HepG2 (cell line): ENCODE measurements around the gene WSCD2. TPM values are rescaled to one million over a fixed set of nuclear protein-coding genes. Genes with fewer than 3 reads are reported as not detected.

Experiments used
- ATAC-seq: fragments of 200-7000 bp; cut with Tn5 transposase; 3 replicates; pipeline ENCODE4 v1.9.1; 2020; ENCODE audit warnings: mild to moderate bottlenecking, moderate library complexity
- BruUV-seq: library from RNA; stranded (reverse); fragments of 400-500 nt; replicated peaks from 2 replicates; lab custom pipeline; 2021; lab: Mats Ljungman, UMichigan
- CTCF ChIA-PET: fragments of 300-600 bp; formaldehyde crosslinking; extraction: SDS; loops from one replicate; lab custom pipeline; 2021; ENCODE audit warnings: low total read pairs, inconsistent platforms, low intra/inter-chr PET ratio; lab: Yijun Ruan, JAX
- POLR2A ChIA-PET: fragments of 350-600 bp; sonication (Branson Sonifier 250); formaldehyde crosslinking; loops from one replicate; lab custom pipeline; 2020; ENCODE audit warnings: antibody characterized with exemption, inconsistent platforms; lab: Yijun Ruan, JAX
- DNase-seq: peaks from one replicate; pipeline ENCODE4 v3.0.0-alpha.2; 2015; ENCODE audit warnings: low spot score
- FAIRE-seq: peaks from 3 replicates; lab custom pipeline; 2011; peaks lifted over from hg19 to GRCh38; lab: Jason Lieb, UNC
- H2AFZ ChIP-seq: one replicate; pipeline ENCODE4 v1.6.1; 2011; ENCODE audit warnings: low read length, inconsistent platforms
- H3K27ac ChIP-seq: fragments of 300-600 bp; 3 replicates; pipeline ENCODE4 v1.8.0; 2011; ENCODE audit warnings: mixed run types, mild to moderate bottlenecking, mixed read lengths, low read length, inconsistent platforms; ENCODE audit not compliant: insufficient read depth; ENCODE audit errors: extremely low read length
- H3K27me3 ChIP-seq, 2 experiments: fragments of 200-600 bp in 1 of 2; 2 replicates in 1 of 2; 3 replicates in 1 of 2; pipeline versions ENCODE4 v1.6.0 to v1.8.0; 2011; ENCODE audit warnings: low read length in 2 of 2, mild to moderate bottlenecking in 2 of 2, moderate library complexity in 2 of 2, inconsistent platforms in 1 of 2; ENCODE audit not compliant: insufficient read depth in 2 of 2, control insufficient read depth in 1 of 2
- H3K36me3 ChIP-seq, 2 experiments: fragments of 200-600 bp in 1 of 2; replicated peaks in 1 of 2; 2 replicates in 1 of 2; 3 replicates in 1 of 2; pipeline versions ENCODE4 v1.5.1 to v1.8.0; 2011; ENCODE audit warnings: low read length in 2 of 2, inconsistent platforms in 1 of 2; ENCODE audit not compliant: insufficient read depth in 2 of 2, control insufficient read depth in 1 of 2
- H3K4me1 ChIP-seq: 2 replicates; pipeline ENCODE4 v1.5.1; 2012; ENCODE audit warnings: low read length, inconsistent platforms; ENCODE audit not compliant: insufficient read depth
- H3K4me2 ChIP-seq: 2 replicates; pipeline ENCODE4 v1.6.0; 2011; ENCODE audit warnings: low read depth, low read length, inconsistent platforms
- H3K4me3 ChIP-seq, 3 experiments: fragments of 200-600 bp in 1 of 3; sonication (generic), shearing (Covaris generic) in 1 of 3; replicated peaks in 1 of 3; 2 replicates each; pipeline ENCODE4 v1.5.1; 2011 to 2016; ENCODE audit warnings: low read length in 3 of 3, inconsistent platforms in 2 of 3, low read depth in 2 of 3, mild to moderate bottlenecking in 2 of 3, control low read depth in 1 of 3, mixed read lengths in 1 of 3; ENCODE audit not compliant: insufficient read depth in 1 of 3
- H3K79me2 ChIP-seq: one replicate; pipeline ENCODE4 v1.6.1; 2011; ENCODE audit warnings: low read length, inconsistent platforms; ENCODE audit not compliant: insufficient read depth
- H3K9ac ChIP-seq: 2 replicates; pipeline ENCODE4 v1.6.0; 2011; ENCODE audit warnings: mild to moderate bottlenecking, low read depth, low read length, inconsistent platforms; ENCODE audit not compliant: insufficient read depth
- H3K9me3 ChIP-seq: 2 replicates; pipeline ENCODE4 v1.5.1; 2012; ENCODE audit warnings: mild to moderate bottlenecking, low read length
- H4K20me1 ChIP-seq: 2 replicates; pipeline ENCODE4 v1.6.0; 2011; ENCODE audit warnings: inconsistent platforms, mild to moderate bottlenecking, low read length, moderate library complexity; ENCODE audit not compliant: insufficient read depth
- GZF1 ChIP-seq: sonication (generic); formaldehyde crosslinking; IDR thresholded peaks from 2 replicates; pipeline ENCODE4 v1.5.1; 2020; ENCODE audit warnings: mild to moderate bottlenecking, missing genetic modification reagents
- HNF4A ChIP-seq: sonication (generic); formaldehyde crosslinking; IDR thresholded peaks from 2 replicates; pipeline ENCODE4 v1.4.0; 2020; ENCODE audit warnings: missing genetic modification reagents
- MTA1 ChIP-seq: sonication (generic); formaldehyde crosslinking; IDR thresholded peaks from 2 replicates; pipeline ENCODE4 v1.4.0; 2020; ENCODE audit warnings: missing genetic modification reagents, mild to moderate bottlenecking, borderline replicate concordance
- SMYD3 ChIP-seq: sonication (generic); formaldehyde crosslinking; IDR thresholded peaks from 2 replicates; pipeline ENCODE4 v1.8.1; 2023; ENCODE audit warnings: mild to moderate bottlenecking, missing genetic modification reagents
- TOPORS ChIP-seq: sonication (generic); formaldehyde crosslinking; IDR thresholded peaks from 2 replicates; pipeline ENCODE4 v1.8.0; 2023; ENCODE audit warnings: mild to moderate bottlenecking, missing genetic modification reagents
- ZBTB20 ChIP-seq: sonication (generic); formaldehyde crosslinking; IDR thresholded peaks from 2 replicates; pipeline ENCODE4 v1.8.1; 2023; ENCODE audit warnings: missing genetic modification reagents, low read depth, mild to moderate bottlenecking, borderline replicate concordance
- ZBTB26 ChIP-seq: IDR thresholded peaks from 2 replicates; pipeline ENCODE4 v1.6.1; 2016; ENCODE audit warnings: missing compliant biosample characterization, missing genetic modification reagents, borderline replicate concordance
- ZNF710 ChIP-seq: sonication (generic); formaldehyde crosslinking; IDR thresholded peaks from 2 replicates; pipeline ENCODE4 v1.5.0; 2020; ENCODE audit warnings: mild to moderate bottlenecking, missing genetic modification reagents, borderline replicate concordance
- WGBS: methylation state at CpG from one replicate; pipeline ENCODE4 v1.1.6; 2017; ENCODE audit warnings: low lambda C conversion rate; 5-methylcytosine and 5-hydroxymethylcytosine counted together
- in situ Hi-C: cut with HindIII; loops from 2 replicates; pipeline ENCODE4 v1.10.0; 2017; ENCODE audit warnings: low pct_unique_long_range_greater_than_20kb; ENCODE audit not compliant: extremely low pct_ligation_motif_present
- intact Hi-C: fragments of 100-400 bp; cut with micrococcal nuclease; formaldehyde crosslinking; loops from one replicate; pipeline ENCODE4 v1.10.0; 2022; ENCODE audit not compliant: unreplicated experiment
- polyA plus RNA-seq, 8 experiments: library from polyadenylated mRNA; depleted of rRNA in 3 of 8; stranded (reverse) in 7 of 8; unstranded in 1 of 8; fragments of >200 nt; fragmentation: Illumina TruSeq in 4 of 8; extraction: Trizol in 4 of 8; gene quantifications; 2 replicates each; pipeline versions ENCODE4 v1.2.1 to v1.2.3, GENCODE V29; 2011 to 2016; ENCODE audit warnings: low read depth in 4 of 8, missing spikeins in 1 of 8, mixed read lengths in 1 of 8; ENCODE audit not compliant: insufficient read depth in 1 of 8
- total RNA-seq, 5 experiments: library from RNA; depleted of rRNA; stranded (reverse); fragments of >200 nt; fragmentation: Illumina TruSeq; extraction: Trizol; gene quantifications; 2 replicates each; pipeline ENCODE4 v1.2.3, GENCODE V29; 2016; ENCODE audit warnings: low read depth in 1 of 5
- TF ChIP-seq, protein P1 (sequence below): sonication (generic); formaldehyde crosslinking; IDR thresholded peaks from 2 replicates; pipeline ENCODE4 v1.4.0; 2020; ENCODE audit warnings: missing genetic modification reagents

Gene WSCD2
- total and polyA plus RNA-seq, 2 of the 13 experiments (the other 11 are each of a cell fraction or from before 2014, with no cell fraction given) = not detected

DNA sequence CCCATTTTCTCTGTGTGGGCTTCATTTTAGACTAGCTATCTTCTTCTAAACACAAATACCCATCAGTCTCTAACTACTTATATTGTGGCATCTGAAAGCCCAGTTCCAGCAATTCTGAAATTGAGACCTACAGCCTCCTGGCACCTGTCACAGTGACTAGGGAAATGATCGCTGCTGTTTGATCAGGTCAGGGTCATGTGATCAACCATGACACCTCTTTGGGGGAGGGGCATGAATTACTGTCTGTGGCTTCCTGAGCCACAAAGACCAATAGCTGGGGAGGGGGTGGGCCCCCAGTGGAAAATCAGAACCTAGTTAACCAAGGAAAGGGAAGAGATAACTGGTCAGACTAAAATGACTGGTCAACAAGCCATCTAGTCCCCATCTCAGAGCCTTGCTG lies 14.1 kb downstream of the WSCD2 start:
- ChIA-PET CTCF (no interaction called here), POLR2A (no interaction called here)
- no peak for TF ChIP-seq ZBTB26 (CRISPR knock-in tag)
- TF ChIP-seq ZNF710 (CRISPR knock-in tag) = no peak
- no peak for TF ChIP-seq ZBTB20
- TF ChIP-seq GZF1 (CRISPR knock-in tag) = no peak
- TF ChIP-seq, protein P1, sequence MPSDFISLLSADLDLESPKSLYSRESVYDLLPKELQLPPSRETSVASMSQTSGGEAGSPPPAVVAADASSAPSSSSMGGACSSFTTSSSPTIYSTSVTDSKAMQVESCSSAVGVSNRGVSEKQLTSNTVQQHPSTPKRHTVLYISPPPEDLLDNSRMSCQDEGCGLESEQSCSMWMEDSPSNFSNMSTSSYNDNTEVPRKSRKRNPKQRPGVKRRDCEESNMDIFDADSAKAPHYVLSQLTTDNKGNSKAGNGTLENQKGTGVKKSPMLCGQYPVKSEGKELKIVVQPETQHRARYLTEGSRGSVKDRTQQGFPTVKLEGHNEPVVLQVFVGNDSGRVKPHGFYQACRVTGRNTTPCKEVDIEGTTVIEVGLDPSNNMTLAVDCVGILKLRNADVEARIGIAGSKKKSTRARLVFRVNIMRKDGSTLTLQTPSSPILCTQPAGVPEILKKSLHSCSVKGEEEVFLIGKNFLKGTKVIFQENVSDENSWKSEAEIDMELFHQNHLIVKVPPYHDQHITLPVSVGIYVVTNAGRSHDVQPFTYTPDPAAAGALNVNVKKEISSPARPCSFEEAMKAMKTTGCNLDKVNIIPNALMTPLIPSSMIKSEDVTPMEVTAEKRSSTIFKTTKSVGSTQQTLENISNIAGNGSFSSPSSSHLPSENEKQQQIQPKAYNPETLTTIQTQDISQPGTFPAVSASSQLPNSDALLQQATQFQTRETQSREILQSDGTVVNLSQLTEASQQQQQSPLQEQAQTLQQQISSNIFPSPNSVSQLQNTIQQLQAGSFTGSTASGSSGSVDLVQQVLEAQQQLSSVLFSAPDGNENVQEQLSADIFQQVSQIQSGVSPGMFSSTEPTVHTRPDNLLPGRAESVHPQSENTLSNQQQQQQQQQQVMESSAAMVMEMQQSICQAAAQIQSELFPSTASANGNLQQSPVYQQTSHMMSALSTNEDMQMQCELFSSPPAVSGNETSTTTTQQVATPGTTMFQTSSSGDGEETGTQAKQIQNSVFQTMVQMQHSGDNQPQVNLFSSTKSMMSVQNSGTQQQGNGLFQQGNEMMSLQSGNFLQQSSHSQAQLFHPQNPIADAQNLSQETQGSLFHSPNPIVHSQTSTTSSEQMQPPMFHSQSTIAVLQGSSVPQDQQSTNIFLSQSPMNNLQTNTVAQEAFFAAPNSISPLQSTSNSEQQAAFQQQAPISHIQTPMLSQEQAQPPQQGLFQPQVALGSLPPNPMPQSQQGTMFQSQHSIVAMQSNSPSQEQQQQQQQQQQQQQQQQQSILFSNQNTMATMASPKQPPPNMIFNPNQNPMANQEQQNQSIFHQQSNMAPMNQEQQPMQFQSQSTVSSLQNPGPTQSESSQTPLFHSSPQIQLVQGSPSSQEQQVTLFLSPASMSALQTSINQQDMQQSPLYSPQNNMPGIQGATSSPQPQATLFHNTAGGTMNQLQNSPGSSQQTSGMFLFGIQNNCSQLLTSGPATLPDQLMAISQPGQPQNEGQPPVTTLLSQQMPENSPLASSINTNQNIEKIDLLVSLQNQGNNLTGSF (CRISPR knock-in tag) = no peak
- TF ChIP-seq TOPORS = no peak
- TF ChIP-seq MTA1 = no peak
- no peak for TF ChIP-seq SMYD3 (CRISPR knock-in tag)
- TF ChIP-seq HNF4A = no peak
- no peaks in the 10 kb centered on the region for H3K4me1 ChIP-seq
- H3K27me3 ChIP-seq = peaks cover 1 to 5% of the 10 kb centered on the region in 2 experiments; a peak in 1 of 5 replicates
- H4K20me1 ChIP-seq = no peaks in the 10 kb centered on the region
- 0% methylated on average over 1 of the region's 1 CpG for WGBS
- no peak overlapping the region for H3K4me2 ChIP-seq
- intact Hi-C loops (no loop called here), in situ Hi-C loops (no loop called here)
- H3K9me3 ChIP-seq = no peaks in the 10 kb centered on the region
- ATAC-seq (no peak), DNase-seq (no peak), FAIRE-seq (no peak)
- H3K9ac ChIP-seq = no peak overlapping the region
- H3K79me2 ChIP-seq = no peaks in the 10 kb centered on the region
- no TSS peak for BruUV-seq
- H3K36me3 ChIP-seq = no peaks in the 10 kb centered on the region
- H3K4me3 ChIP-seq = no peak overlapping the region
- no peak overlapping the region for H3K27ac ChIP-seq
- H2AFZ ChIP-seq = no peak overlapping the region
